Measurements from ENCODE around the gene SLC35F3. TPM values are rescaled to one million over a fixed set of nuclear protein-coding genes. Genes with fewer than 3 reads are reported as not detected.

The SLC35F3 gene
- total RNA-seq, 1 experiment from 2014 or later: 0.66 TPM

DNA sequence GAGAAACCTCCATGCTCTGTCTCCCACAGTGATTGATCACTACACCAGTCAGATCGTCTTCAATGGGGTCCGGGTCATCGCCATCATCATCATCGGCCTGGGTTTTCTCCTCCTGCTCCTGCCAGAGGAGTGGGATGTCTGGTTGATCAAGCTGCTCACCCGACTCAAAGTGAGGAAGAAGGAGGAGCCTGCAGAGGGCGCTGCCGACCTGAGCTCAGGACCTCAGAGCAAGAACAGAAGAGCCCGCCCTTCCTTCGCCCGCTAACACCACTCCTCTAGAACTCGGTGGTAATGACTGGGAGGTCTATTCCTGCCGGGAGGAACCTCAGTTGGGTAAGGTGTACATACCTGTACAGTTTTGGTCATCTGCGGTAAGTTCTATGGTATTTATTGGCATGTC is 418.5 kb downstream of the SLC35F3 start:
- Mint-ChIP-seq H3K4me3 (ENCODE audit: low read depth, unreplicated experiment) (no peak overlapping the region), H3K27ac (ENCODE audit: unreplicated experiment) (no peak overlapping the region), H3K4me1 (ENCODE audit: low read depth, unreplicated experiment) (no peaks in the 10 kb centered on the region), H3K27me3 (ENCODE audit: unreplicated experiment) (peaks cover 88% of the 10 kb centered on the region), H3K9me3 (ENCODE audit: low read depth, unreplicated experiment) (no peaks in the 10 kb centered on the region), H3K36me3 (ENCODE audit: insufficient read depth, unreplicated experiment) (no peaks in the 10 kb centered on the region)
- peak; percentile 54 for DNase-seq
- intact Hi-C loops (cut with micrococcal nuclease; ENCODE audit: unreplicated experiment): no loop called here
- BruUV-seq (replicated peaks): no TSS peak
- CTCF ChIA-PET: interaction anchor here (0.7 to 1.2 kb wide), 3 partner anchors 9 to 50 kb away, joined by 3 read pairs; partner anchors contain the start of gene COA6
- TF ChIP-seq, protein P1, sequence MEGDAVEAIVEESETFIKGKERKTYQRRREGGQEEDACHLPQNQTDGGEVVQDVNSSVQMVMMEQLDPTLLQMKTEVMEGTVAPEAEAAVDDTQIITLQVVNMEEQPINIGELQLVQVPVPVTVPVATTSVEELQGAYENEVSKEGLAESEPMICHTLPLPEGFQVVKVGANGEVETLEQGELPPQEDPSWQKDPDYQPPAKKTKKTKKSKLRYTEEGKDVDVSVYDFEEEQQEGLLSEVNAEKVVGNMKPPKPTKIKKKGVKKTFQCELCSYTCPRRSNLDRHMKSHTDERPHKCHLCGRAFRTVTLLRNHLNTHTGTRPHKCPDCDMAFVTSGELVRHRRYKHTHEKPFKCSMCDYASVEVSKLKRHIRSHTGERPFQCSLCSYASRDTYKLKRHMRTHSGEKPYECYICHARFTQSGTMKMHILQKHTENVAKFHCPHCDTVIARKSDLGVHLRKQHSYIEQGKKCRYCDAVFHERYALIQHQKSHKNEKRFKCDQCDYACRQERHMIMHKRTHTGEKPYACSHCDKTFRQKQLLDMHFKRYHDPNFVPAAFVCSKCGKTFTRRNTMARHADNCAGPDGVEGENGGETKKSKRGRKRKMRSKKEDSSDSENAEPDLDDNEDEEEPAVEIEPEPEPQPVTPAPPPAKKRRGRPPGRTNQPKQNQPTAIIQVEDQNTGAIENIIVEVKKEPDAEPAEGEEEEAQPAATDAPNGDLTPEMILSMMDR (IDR thresholded peaks at IDR 0.05; ENCODE audit: unreplicated experiment): no peak

DNA sequence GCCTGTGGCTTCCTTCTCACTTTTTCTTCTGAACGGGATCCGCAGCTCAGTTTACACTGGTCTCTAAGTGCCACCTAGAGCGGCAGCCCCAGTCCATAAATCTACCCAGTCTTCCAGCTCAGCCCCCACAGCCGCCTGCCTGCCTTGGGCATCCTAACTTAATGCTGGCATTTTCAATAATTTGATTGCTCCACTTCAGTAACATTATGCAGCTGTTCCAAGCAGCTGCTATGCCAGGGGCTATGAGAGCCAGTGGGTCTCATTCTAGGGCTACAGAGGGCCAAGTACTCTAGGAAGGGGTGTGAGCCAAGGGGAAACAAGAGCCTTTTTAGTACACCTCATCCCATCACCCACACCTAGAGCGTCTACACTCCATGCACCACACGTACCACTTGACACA is 420.3 kb downstream of the SLC35F3 start:
- BruUV-seq (replicated peaks): no TSS peak
- TF ChIP-seq, protein P1 (IDR thresholded peaks at IDR 0.05; ENCODE audit: unreplicated experiment): no peak
- no peak for DNase-seq
- CTCF ChIA-PET: interaction anchor here (0.6 kb wide), 1 partner anchor 231 kb away, joined by 3 read pairs; no protein-coding TSS in a partner anchor
- no peaks in the 10 kb centered on the region for H3K36me3 Mint-ChIP-seq (ENCODE audit: insufficient read depth, unreplicated experiment)
- no peak overlapping the region for H3K27ac Mint-ChIP-seq (ENCODE audit: unreplicated experiment)
- no peaks in the 10 kb centered on the region for H3K9me3 Mint-ChIP-seq (ENCODE audit: low read depth, unreplicated experiment)
- intact Hi-C loops (cut with micrococcal nuclease; ENCODE audit: unreplicated experiment): loop anchor here (5.0 kb wide), 1 partner anchor 213 kb away; no protein-coding TSS in a partner anchor
- H3K4me3 Mint-ChIP-seq (ENCODE audit: low read depth, unreplicated experiment): no peak overlapping the region
- H3K4me1 Mint-ChIP-seq (ENCODE audit: low read depth, unreplicated experiment): no peaks in the 10 kb centered on the region
- H3K27me3 Mint-ChIP-seq (ENCODE audit: unreplicated experiment): peaks cover 71% of the 10 kb centered on the region

DNA sequence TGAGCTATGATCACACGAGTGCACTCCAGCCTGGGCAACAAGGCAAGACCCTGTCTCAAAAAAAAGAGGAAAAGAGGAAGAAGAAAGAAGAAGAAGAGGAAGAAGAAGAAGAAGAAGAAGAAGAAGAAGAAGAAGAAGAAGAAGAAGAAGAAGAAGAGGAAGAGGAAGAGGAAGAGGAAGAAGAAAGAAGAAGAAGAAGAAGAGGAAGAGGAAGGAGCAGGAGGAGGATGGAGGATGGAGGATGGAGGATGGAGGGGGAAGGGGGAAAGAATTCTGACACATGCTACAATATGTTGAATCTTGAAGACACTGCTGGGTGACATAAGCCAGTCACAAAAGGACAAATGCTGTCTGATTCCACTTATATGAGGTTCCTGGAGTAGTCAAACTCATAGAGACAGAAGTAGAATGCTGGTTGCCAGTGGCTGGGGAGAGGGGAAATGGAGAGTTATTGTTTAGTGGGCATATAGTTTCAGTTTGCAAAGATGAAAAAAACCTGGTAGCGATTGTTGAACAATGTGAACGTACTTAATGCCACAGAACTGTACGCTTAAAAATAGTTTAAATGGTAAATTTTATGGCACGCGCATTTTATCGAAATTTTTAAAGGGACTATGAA is 421.5 kb downstream of the SLC35F3 start:
- Mint-ChIP-seq H3K9me3 (ENCODE audit: low read depth, unreplicated experiment) (no peaks in the 10 kb centered on the region), H3K4me3 (ENCODE audit: low read depth, unreplicated experiment) (no peak overlapping the region), H3K36me3 (ENCODE audit: insufficient read depth, unreplicated experiment) (no peaks in the 10 kb centered on the region), H3K27ac (ENCODE audit: unreplicated experiment) (no peak overlapping the region), H3K4me1 (ENCODE audit: low read depth, unreplicated experiment) (no peaks in the 10 kb centered on the region), H3K27me3 (ENCODE audit: unreplicated experiment) (peaks cover 59% of the 10 kb centered on the region)
- CTCF ChIA-PET: interaction anchor here (0.6 to 3.0 kb wide), 6 partner anchors 11 to 758 kb away, joined by 3 to 12 read pairs (median 4); partner anchors contain the start of gene COA6
- BruUV-seq (replicated peaks): no TSS peak
- TF ChIP-seq, protein P1 (IDR thresholded peaks at IDR 0.05; ENCODE audit: unreplicated experiment): no peak
- no peak for DNase-seq
- intact Hi-C loops (cut with micrococcal nuclease; ENCODE audit: unreplicated experiment): loop anchor here (5.0 kb wide), 1 partner anchor 214 kb away; no protein-coding TSS in a partner anchor

DNA sequence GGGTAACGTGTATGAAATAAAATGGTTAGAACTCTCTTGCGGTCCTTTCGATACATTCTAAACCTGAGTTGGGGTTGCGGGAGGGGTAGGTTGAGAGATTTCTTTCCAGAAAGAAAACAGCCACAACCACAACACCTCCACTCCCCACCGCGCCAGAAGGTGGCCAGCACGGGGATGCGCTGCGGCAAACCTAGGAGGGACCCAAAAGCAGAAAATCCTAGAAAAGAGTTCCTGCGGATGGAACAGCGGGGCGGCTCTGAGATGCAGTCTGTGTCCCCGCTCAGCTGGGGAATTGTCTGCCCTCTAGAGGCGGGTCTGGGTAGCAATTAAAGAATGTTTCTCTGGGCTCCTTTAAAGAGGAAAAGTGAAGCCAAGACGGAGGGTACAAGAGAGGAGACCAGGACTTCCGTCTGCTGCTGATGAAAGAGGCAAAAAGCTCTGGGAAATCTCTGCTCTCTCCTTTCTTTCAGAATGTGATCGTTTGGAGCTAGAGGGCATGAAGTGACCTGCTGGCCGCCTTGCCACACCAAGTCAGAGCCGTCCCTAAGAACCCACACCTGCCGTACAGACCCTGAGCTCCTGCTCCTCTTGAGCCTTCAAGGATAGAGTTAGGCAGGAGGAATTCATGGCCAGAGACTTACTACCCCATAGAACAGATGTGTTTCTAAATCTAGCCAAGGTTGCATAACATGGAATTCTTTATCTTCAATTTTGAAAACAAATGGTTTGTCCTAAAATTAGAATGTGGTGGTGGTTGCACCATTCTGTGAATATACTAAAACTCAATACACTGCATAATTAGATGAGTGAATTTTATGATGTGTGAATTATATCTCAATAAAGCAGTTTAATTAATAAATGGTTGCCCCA is 422.3 kb downstream of the SLC35F3 start:
- peak; percentile 79 for DNase-seq
- H3K4me3 Mint-ChIP-seq (ENCODE audit: low read depth, unreplicated experiment): peak overlapping the region; percentile 2
- no peaks in the 10 kb centered on the region for H3K36me3 Mint-ChIP-seq (ENCODE audit: insufficient read depth, unreplicated experiment)
- H3K9me3 Mint-ChIP-seq (ENCODE audit: low read depth, unreplicated experiment): no peaks in the 10 kb centered on the region
- intact Hi-C loops (cut with micrococcal nuclease; ENCODE audit: unreplicated experiment): loop anchor here (5.0 kb wide), 1 partner anchor 214 kb away; no protein-coding TSS in a partner anchor
- no peak overlapping the region for H3K27ac Mint-ChIP-seq (ENCODE audit: unreplicated experiment)
- TF ChIP-seq, protein P1 (IDR thresholded peaks at IDR 0.05; ENCODE audit: unreplicated experiment): peak; percentile 86
- BruUV-seq (replicated peaks): no TSS peak
- no peaks in the 10 kb centered on the region for H3K4me1 Mint-ChIP-seq (ENCODE audit: low read depth, unreplicated experiment)
- peaks cover 59% of the 10 kb centered on the region for H3K27me3 Mint-ChIP-seq (ENCODE audit: unreplicated experiment)
- CTCF ChIA-PET: interaction anchor here (0.6 to 3.0 kb wide), 5 partner anchors 10 to 757 kb away, joined by 3 to 12 read pairs (median 4); partner anchors contain the start of gene COA6
